Choroid plexus epithelial cell (primary cell): ENCODE measurements around the gene PRKAG2.

ENCODE experiments used
- DNase-seq: peaks from one replicate; pipeline ENCODE4 v3.0.0-alpha.2; 2010; ENCODE audit warnings: low read depth
- H3K4me3 ChIP-seq: 2 replicates; pipeline ENCODE4 v1.5.1; 2011; ENCODE audit warnings: low read depth, mild to moderate bottlenecking, control low read depth, low read length, moderate library complexity
- TF ChIP-seq, protein P1 (sequence below): conservative IDR thresholded peaks from 2 replicates; pipeline ENCODE4 v1.5.1; 2011; ENCODE audit warnings: low read depth, mild to moderate bottlenecking, control low read depth, inconsistent platforms, low read length, moderate library complexity

PRKAG2 gene

DNA sequence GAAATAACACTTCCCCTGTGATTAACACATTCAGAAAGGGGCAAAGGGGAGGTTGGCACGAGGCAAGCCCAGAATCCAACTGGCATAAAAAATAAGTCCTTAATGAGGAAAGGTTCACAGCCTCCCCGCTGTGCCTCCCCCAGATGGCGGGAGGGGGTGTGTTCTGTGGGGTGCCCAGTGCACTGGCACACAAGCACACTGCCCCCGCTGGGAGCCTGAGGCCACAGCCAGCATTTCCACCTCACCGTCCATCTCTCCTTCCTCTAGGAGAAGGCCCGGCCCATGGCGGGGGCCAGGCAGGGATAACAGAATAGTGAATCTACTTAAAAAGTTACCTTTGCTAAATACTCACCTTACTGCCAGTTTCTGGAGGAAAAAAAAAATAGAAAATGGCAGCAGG lies 43.2 kb downstream of the PRKAG2 start:
- DNase-seq = no peak
- no peak overlapping the region for H3K4me3 ChIP-seq
- TF ChIP-seq, protein P1, sequence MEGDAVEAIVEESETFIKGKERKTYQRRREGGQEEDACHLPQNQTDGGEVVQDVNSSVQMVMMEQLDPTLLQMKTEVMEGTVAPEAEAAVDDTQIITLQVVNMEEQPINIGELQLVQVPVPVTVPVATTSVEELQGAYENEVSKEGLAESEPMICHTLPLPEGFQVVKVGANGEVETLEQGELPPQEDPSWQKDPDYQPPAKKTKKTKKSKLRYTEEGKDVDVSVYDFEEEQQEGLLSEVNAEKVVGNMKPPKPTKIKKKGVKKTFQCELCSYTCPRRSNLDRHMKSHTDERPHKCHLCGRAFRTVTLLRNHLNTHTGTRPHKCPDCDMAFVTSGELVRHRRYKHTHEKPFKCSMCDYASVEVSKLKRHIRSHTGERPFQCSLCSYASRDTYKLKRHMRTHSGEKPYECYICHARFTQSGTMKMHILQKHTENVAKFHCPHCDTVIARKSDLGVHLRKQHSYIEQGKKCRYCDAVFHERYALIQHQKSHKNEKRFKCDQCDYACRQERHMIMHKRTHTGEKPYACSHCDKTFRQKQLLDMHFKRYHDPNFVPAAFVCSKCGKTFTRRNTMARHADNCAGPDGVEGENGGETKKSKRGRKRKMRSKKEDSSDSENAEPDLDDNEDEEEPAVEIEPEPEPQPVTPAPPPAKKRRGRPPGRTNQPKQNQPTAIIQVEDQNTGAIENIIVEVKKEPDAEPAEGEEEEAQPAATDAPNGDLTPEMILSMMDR = no peak

DNA sequence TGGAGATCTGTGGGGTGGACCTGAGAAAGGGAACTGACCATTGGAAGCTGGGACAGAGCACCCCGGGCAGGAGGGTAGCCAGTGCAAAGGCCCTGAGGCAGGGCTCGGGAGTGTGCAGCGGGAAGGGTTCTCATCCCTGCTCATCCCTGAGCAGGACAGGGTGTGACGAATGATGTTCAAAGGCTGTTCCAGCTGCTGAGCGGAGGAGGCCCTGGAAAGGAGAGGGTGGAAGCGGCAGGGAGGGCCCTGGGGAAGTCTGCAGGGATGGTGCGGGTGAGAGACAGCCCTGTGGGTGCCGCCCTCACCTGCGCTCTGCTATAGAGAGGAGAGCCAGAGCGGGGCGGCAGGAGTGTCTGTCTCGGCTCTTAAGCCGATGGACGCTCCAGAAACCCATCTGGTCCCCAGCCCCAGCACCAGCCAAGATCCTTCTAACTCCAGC lies 43.7 kb downstream of the PRKAG2 start:
- TF ChIP-seq, protein P1 = no peak
- no peak overlapping the region for H3K4me3 ChIP-seq
- DNase-seq = no peak

DNA sequence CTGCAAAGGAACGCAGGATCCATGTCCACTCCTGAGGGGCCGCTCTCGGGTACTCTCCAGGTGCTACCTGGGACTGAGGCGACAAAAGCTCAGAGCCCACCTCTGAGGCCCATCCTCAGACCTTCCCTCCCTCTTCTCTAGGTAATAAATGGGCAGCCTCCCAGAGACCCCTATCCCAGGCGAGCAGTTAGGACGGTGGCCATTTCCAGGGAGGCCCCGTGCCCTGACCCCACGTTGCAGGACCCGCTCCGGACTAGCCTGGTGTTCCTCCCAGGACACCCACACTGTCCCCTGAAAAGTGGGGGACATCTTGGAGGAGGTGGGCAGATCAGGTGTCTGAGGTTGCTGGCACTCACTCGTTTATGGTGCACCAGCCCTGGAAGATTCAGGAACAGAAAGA lies 44.3 kb downstream of the PRKAG2 start:
- no peak overlapping the region for H3K4me3 ChIP-seq
- TF ChIP-seq, protein P1 = no peak
- no peak for DNase-seq

DNA sequence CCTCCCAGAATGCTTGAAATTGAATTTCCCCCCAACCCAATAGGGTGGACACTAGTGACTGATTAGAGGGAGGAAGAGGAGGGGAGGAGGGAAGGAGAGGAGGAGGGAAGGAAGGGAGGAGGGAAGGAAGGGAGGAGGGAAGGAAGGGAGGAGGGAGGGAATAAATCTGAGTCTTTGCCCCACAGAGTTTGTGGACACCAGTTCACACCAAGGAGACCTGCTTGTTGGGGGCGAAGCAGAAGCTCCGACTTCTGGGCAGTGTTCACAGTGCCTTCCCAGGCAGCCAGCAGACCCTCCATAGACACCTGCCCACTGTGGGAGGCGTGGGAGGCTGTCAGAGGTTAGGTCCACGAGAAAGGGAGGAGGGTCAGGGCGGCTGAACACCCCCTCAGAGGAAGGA lies 44.8 kb downstream of the PRKAG2 start:
- H3K4me3 ChIP-seq = no peak overlapping the region
- TF ChIP-seq, protein P1 = no peak
- no peak for DNase-seq

DNA sequence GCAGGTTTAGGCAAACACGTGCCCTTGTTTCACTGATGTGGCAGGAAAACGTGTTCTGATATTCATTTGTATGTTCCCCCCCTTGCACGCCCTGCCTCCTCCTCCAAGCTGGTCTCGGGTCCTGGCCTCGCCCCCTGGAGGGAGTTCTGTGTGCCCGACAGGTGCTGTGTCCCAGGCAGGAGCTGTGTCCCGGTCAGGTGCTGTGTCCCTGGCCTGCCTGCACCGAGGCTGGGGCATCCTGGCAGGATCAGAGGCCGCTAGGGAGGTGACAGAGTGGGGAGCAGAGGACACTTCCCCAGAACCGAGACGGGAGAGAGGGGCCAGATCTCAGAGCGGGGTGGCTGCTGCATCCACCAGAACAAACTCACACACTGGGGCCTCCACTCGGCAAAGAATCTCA lies 45.3 kb downstream of the PRKAG2 start:
- no peak overlapping the region for H3K4me3 ChIP-seq
- TF ChIP-seq, protein P1 = no peak
- no peak for DNase-seq

DNA sequence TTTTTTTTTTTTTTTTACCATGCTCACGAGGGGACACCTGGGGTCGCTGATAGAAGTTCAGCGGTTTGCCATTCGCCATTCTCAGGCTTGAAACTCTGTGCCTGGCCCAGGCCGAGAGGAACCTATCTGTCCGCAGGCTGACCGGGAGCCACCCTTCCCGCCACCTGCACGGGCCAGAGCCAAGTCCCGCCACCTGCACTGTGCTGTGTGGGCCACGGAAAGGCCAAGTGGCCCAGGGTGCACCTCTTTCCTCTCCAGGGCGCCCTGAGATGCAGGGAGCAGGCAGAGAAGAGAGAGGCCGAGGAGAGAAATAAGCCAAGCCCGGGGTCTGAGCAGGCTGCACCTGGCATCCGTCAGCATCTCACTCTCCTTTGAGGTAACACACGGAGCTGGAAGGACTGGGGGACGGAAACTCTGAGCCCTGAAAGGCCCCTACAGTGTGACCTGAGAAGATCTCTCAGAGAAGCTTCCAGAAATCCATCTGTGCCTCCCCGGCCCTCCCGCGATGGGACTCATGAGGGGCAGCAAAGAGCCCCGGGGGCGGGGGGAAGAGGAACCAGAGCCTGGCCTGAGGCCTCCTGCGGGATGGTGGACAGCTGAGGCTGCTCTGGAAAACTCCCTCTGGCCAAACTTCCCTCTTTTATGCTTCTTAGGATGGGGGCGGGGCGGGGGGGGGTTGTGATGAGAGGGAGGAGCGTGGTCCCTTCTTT lies 46.6 kb downstream of the PRKAG2 start:
- DNase-seq = no peak
- no peak overlapping the region for H3K4me3 ChIP-seq
- TF ChIP-seq, protein P1 = no peak

DNA sequence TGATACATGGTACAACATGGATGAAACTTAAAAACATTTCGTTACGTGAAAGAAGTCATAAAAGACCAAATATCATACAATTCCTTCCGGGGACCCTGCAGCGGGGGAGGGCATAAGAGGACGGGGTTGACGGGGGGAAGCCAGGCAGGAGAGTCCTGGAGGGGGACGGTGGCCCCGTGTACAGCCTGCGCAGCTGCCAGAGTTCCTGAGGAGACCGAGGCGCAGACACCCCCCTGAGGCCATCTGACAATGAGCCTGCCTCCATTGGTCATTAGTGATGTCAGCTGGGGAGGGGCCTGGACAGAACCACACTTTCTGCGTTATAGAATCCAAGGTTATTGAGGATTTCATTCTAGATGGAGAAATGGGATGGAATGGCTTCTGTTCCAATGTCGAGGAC lies 47.2 kb downstream of the PRKAG2 start:
- H3K4me3 ChIP-seq = no peak overlapping the region
- TF ChIP-seq, protein P1 = no peak
- no peak for DNase-seq
